ENCODE data around the gene SLC39A11.

Gene SLC39A11

GRCh38 chr17:72615627-72615991 is 476.9 kb downstream of the SLC39A11 start:
- DNase-seq (ENCODE audit: low spot score), result no peak

GRCh38 chr17:72614871-72615626 is 477.4 kb downstream of the SLC39A11 start:
- no peak for DNase-seq (ENCODE audit: low spot score)

- no peak for DNase-seq (ENCODE audit: low spot score)
Observed at GRCh38 chr17:72614476-72614870, 478.0 kb downstream of the SLC39A11 start.

- DNase-seq (ENCODE audit: low spot score), result no peak
Observed at GRCh38 chr17:72613806-72614292, 478.6 kb downstream of the SLC39A11 start.

- no peak for DNase-seq (ENCODE audit: low spot score)
Observed at GRCh38 chr17:72613396-72613795, 479.1 kb downstream of the SLC39A11 start.

- no peak for DNase-seq (ENCODE audit: low spot score)
Observed at GRCh38 chr17:72611172-72611571, 481.3 kb downstream of the SLC39A11 start.

- no peak for DNase-seq (ENCODE audit: low spot score)
Observed at GRCh38 chr17:72609501-72609900, 483.0 kb downstream of the SLC39A11 start.

GRCh38 chr17:72608436-72608835 is 484.1 kb downstream of the SLC39A11 start:
- DNase-seq (ENCODE audit: low spot score), result no peak

GRCh38 chr17:72606656-72607055 is 485.8 kb downstream of the SLC39A11 start:
- no peak for DNase-seq (ENCODE audit: low spot score)

GRCh38 chr17:72605543-72605942 is 486.9 kb downstream of the SLC39A11 start:
- no peak for DNase-seq (ENCODE audit: low spot score)

GRCh38 chr17:72604518-72604917 is 488.0 kb downstream of the SLC39A11 start:
- DNase-seq (ENCODE audit: low spot score), result no peak

GRCh38 chr17:72603420-72604242 is 488.9 kb downstream of the SLC39A11 start:
- no peak for DNase-seq (ENCODE audit: low spot score)

- DNase-seq (ENCODE audit: low spot score), result no peak
Observed at GRCh38 chr17:72602517-72603419, 489.7 kb downstream of the SLC39A11 start.

- DNase-seq (ENCODE audit: low spot score), result no peak
Observed at GRCh38 chr17:72600934-72601333, 491.6 kb downstream of the SLC39A11 start.

- no peak for DNase-seq (ENCODE audit: low spot score)
Observed at GRCh38 chr17:72599891-72600290, 492.6 kb downstream of the SLC39A11 start.

- no peak for DNase-seq (ENCODE audit: low spot score)
Observed at GRCh38 chr17:72598695-72599094, 493.8 kb downstream of the SLC39A11 start.

- DNase-seq (ENCODE audit: low spot score), result no peak
Observed at GRCh38 chr17:72597354-72598087, 495.0 kb downstream of the SLC39A11 start.
